Activated naive CD8-positive, alpha-beta T cell treated with anti-CD3 and anti-CD28 coated beads, Interleukin-2, amount 50 U/mL, for 24 hours (primary cell): ENCODE measurements around the gene MKKS.
"Not testable (repeated sequence)": the region's sequence is repeated elsewhere in the genome, so short reads cannot be mapped to it uniquely, and the experiment has no call there.

Experiments
- ATAC-seq: fragments of 150-1000 bp; cut with Tn5 transposase; one replicate; pipeline ENCODE4 v1.10.0; 2021
- DNase-seq: peaks from one replicate; pipeline ENCODE4 v3.0.0; 2021
- H3K27ac Mint-ChIP-seq: one replicate; pipeline ENCODE4 v1.8.0; 2021; ENCODE audit warnings: mild to moderate bottlenecking, mixed read lengths
- H3K27me3 Mint-ChIP-seq: one replicate; pipeline ENCODE4 v1.8.0; 2021; ENCODE audit warnings: mixed read lengths
- H3K36me3 Mint-ChIP-seq: one replicate; pipeline ENCODE4 v1.8.0; 2021; ENCODE audit warnings: low read depth, mixed read lengths
- H3K4me1 Mint-ChIP-seq: one replicate; pipeline ENCODE4 v1.8.0; 2021; ENCODE audit warnings: mixed read lengths
- H3K4me3 Mint-ChIP-seq: one replicate; pipeline ENCODE4 v1.8.0; 2021; ENCODE audit warnings: mild to moderate bottlenecking, moderate library complexity, mixed read lengths
- H3K9me3 Mint-ChIP-seq: one replicate; pipeline ENCODE4 v1.8.0; 2021; ENCODE audit warnings: mixed read lengths

MKKS gene

GRCh38 chr20:10434832-10435812 is 1.1 kb upstream of the MKKS start, which contains the start of gene SLX4IP:
SLX4IP (plus strand) TSS chr20:10435305; CDS start chr20:10458205, 22,900 bp downstream.
- ATAC-seq: peak; percentile 70
- no peaks in the 10 kb centered on the region for H3K27me3 Mint-ChIP-seq
- peak; percentile 78 for DNase-seq
- H3K9me3 Mint-ChIP-seq: no peaks in the 10 kb centered on the region
- H3K36me3 Mint-ChIP-seq: peaks cover 6% of the 10 kb centered on the region
- H3K4me3 Mint-ChIP-seq: peak within 1 kb of the TSS; percentile 85
- peaks cover 58% of the 10 kb centered on the region for H3K4me1 Mint-ChIP-seq
- H3K27ac Mint-ChIP-seq: peak within 1 kb of the TSS; percentile 94

GRCh38 chr20:10434467-10434831 is 427 bp upstream of the MKKS start:
- peak overlapping the region; percentile 94 for H3K27ac Mint-ChIP-seq
- H3K4me3 Mint-ChIP-seq: peak overlapping the region; percentile 85
- H3K27me3 Mint-ChIP-seq: no peaks in the 10 kb centered on the region
- peaks cover 64% of the 10 kb centered on the region for H3K4me1 Mint-ChIP-seq
- ATAC-seq: peak; percentile 34
- DNase-seq: peak; percentile 74
- no peaks in the 10 kb centered on the region for H3K9me3 Mint-ChIP-seq
- H3K36me3 Mint-ChIP-seq: peaks cover 6% of the 10 kb centered on the region

GRCh38 chr20:10433014-10433622 is 904 bp downstream of the MKKS start:
- peak overlapping the region; percentile 85 for H3K4me3 Mint-ChIP-seq
- H3K4me1 Mint-ChIP-seq: peaks cover 71% of the 10 kb centered on the region
- no peaks in the 10 kb centered on the region for H3K9me3 Mint-ChIP-seq
- H3K27me3 Mint-ChIP-seq: no peaks in the 10 kb centered on the region
- peaks cover 10% of the 10 kb centered on the region for H3K36me3 Mint-ChIP-seq
- DNase-seq: no peak
- H3K27ac Mint-ChIP-seq: peak overlapping the region; percentile 94
- no peak for ATAC-seq

GRCh38 chr20:10432079-10432478 is 1.9 kb downstream of the MKKS start:
- Mint-ChIP-seq H3K4me3 (peak overlapping the region; percentile 19), H3K27ac (peak overlapping the region; percentile 2), H3K9me3 (no peaks in the 10 kb centered on the region), H3K4me1 (peaks cover 73% of the 10 kb centered on the region), H3K27me3 (no peaks in the 10 kb centered on the region), H3K36me3 (peaks cover 10% of the 10 kb centered on the region)
- ATAC-seq: no peak
- DNase-seq: no peak

- Mint-ChIP-seq H3K27me3 (no peaks in the 10 kb centered on the region), H3K9me3 (no peaks in the 10 kb centered on the region), H3K36me3 (peaks cover 11% of the 10 kb centered on the region), H3K27ac (no peak overlapping the region), H3K4me1 (peaks cover 61% of the 10 kb centered on the region), H3K4me3 (no peak overlapping the region)
- no peak for ATAC-seq
- DNase-seq: no peak
These were observed 3.3 kb downstream of the MKKS start for GRCh38 chr20:10430704-10431103.

GRCh38 chr20:10430000-10430466 is 4.0 kb downstream of the MKKS start:
- Mint-ChIP-seq H3K36me3 (peaks cover 11% of the 10 kb centered on the region), H3K27me3 (no peaks in the 10 kb centered on the region), H3K4me3 (no peak overlapping the region), H3K9me3 (no peaks in the 10 kb centered on the region), H3K27ac (no peak overlapping the region), H3K4me1 (peaks cover 55% of the 10 kb centered on the region)
- no peak for ATAC-seq
- no peak for DNase-seq

GRCh38 chr20:10429443-10429981 is 4.5 kb downstream of the MKKS start:
- no peak for DNase-seq
- Mint-ChIP-seq H3K4me1 (peaks cover 54% of the 10 kb centered on the region), H3K27me3 (no peaks in the 10 kb centered on the region), H3K36me3 (peaks cover 11% of the 10 kb centered on the region), H3K9me3 (no peaks in the 10 kb centered on the region), H3K27ac (no peak overlapping the region), H3K4me3 (no peak overlapping the region)
- no peak for ATAC-seq

- no peaks in the 10 kb centered on the region for H3K27me3 Mint-ChIP-seq
- H3K4me3 Mint-ChIP-seq: no peak overlapping the region
- H3K9me3 Mint-ChIP-seq: no peaks in the 10 kb centered on the region
- DNase-seq: no peak
- peaks cover 14% of the 10 kb centered on the region for H3K36me3 Mint-ChIP-seq
- H3K4me1 Mint-ChIP-seq: peaks cover 50% of the 10 kb centered on the region
- ATAC-seq: no peak
- H3K27ac Mint-ChIP-seq: no peak overlapping the region
These were observed 6.0 kb downstream of the MKKS start for GRCh38 chr20:10428008-10428407.

GRCh38 chr20:10427060-10427692 is 6.8 kb downstream of the MKKS start:
- DNase-seq (peak; percentile 41), ATAC-seq (no peak)
- Mint-ChIP-seq H3K4me1 (peaks cover 45% of the 10 kb centered on the region), H3K9me3 (no peaks in the 10 kb centered on the region), H3K27ac (no peak overlapping the region), H3K4me3 (no peak overlapping the region), H3K36me3 (peaks cover 16% of the 10 kb centered on the region), H3K27me3 (no peaks in the 10 kb centered on the region)

GRCh38 chr20:10423735-10424134 is 10.3 kb downstream of the MKKS start:
- Mint-ChIP-seq H3K27me3 (no peaks in the 10 kb centered on the region), H3K4me1 (peaks cover 20% of the 10 kb centered on the region), H3K36me3 (peaks cover 21% of the 10 kb centered on the region), H3K9me3 (no peaks in the 10 kb centered on the region), H3K27ac (no peak overlapping the region), H3K4me3 (no peak overlapping the region)
- ATAC-seq (no peak), DNase-seq (no peak)

GRCh38 chr20:10419550-10420133 is 14.4 kb downstream of the MKKS start:
- H3K4me3 Mint-ChIP-seq: no peak overlapping the region
- H3K27me3 Mint-ChIP-seq: no peaks in the 10 kb centered on the region
- H3K4me1 Mint-ChIP-seq: peaks cover 20% of the 10 kb centered on the region
- ATAC-seq (peak; percentile 61), DNase-seq (no peak)
- H3K27ac Mint-ChIP-seq: no peak overlapping the region
- peaks cover 29% of the 10 kb centered on the region for H3K36me3 Mint-ChIP-seq
- no peaks in the 10 kb centered on the region for H3K9me3 Mint-ChIP-seq

- H3K4me3 Mint-ChIP-seq, H3K9me3 Mint-ChIP-seq, ATAC-seq, H3K27ac Mint-ChIP-seq, DNase-seq, H3K27me3 Mint-ChIP-seq: not testable (repeated sequence)
- H3K4me1 Mint-ChIP-seq: peaks cover 20% of the 10 kb centered on the region
- H3K36me3 Mint-ChIP-seq: peaks cover 22% of the 10 kb centered on the region
These were observed 16.8 kb downstream of the MKKS start for GRCh38 chr20:10417218-10417617.

- no peak overlapping the region for H3K27ac Mint-ChIP-seq
These were observed 18.9 kb downstream of the MKKS start for GRCh38 chr20:10415013-10415650.

More at GRCh38 chr20:10415013-10415650, 18.9 kb downstream of the MKKS start:
- Mint-ChIP-seq H3K27me3 (no peaks in the 10 kb centered on the region), H3K4me1 (peaks cover 17% of the 10 kb centered on the region), H3K4me3 (no peak overlapping the region), H3K9me3 (no peaks in the 10 kb centered on the region), H3K36me3 (peaks cover 17% of the 10 kb centered on the region)
- ATAC-seq: no peak
- DNase-seq: no peak
